ENCODE measurements around the gene APLNR.
A peak's percentile ranks its signal among the peaks of the same experiment; 100 is the strongest.

Gene APLNR

DNA sequence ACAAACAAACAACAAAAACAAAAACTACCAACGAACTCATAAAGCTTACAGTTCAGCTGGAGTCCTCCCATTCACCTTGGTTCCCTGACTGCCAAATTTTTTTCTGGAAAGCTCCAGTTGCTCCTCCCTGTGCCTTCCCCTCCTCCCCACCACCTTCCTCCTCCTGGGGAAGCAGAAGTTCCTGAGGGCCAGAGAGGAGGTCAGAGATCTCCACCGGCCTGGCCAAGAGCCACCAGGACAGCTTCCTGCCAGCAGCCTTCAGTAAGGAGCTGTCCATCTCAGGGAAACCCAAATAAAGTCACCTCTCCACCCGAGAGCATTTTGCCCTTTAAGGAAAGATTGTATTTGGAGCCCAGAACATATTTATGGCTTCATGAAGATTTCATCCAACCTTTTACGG is 20.0 kb downstream of the APLNR start:
- DNase-seq (ENCODE audit: low read depth), result no peak
- no peak overlapping the region for H3K4me3 ChIP-seq (ENCODE audit: low read length)
- no peak for TF ChIP-seq CTCF (conservative IDR thresholded peaks at IDR 0.05; ENCODE audit: low read length)

DNA sequence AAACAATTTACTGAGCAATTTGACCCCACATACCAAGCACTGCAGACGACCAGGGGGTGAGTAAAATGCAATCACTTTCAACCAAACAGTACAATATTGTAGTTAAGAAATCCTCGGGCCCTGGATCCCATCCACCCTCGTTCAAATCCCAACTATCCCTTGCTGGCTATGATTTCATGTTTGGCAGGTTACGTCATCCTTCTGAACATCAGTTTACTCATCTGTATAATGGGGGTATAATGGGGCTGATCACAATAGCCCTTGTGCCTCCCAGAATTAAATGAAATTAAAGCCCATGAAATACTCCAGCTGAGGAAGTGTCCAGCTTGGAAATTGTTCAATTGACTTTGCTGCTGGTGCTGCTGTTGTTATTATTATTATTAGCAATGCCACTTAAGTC is 20.6 kb downstream of the APLNR start:
- no peak overlapping the region for H3K4me3 ChIP-seq (ENCODE audit: low read length)
- no peak for TF ChIP-seq CTCF (conservative IDR thresholded peaks at IDR 0.05; ENCODE audit: low read length)
- DNase-seq (ENCODE audit: low read depth), result no peak

DNA sequence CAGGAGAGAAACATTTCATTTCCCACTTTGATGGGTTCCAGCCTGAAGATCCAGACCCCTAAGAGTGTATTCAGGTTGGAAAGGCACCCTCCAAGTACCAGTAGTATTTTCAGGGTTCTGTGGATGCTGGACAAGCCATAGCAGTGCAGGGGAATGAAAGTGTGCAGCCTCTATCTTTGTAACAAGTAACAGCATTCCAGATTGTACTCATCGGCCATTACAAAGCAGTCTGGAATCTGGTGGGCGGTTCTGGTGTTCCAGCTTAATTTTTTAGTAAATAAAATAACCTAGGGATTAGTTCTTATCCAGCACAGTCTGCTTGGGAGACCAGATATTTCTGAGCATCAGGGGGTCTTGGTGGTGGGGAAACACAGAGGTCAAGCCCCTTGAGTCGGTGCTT is 22.6 kb downstream of the APLNR start:
- TF ChIP-seq CTCF (conservative IDR thresholded peaks at IDR 0.05; ENCODE audit: low read length), result peak; percentile 22
- DNase-seq (ENCODE audit: low read depth), result peak; percentile 80
- H3K4me3 ChIP-seq (ENCODE audit: low read length), result no peak overlapping the region

GRCh38 chr11:57214098-57214417 is 23.0 kb downstream of the APLNR start:
- no peak for TF ChIP-seq CTCF (conservative IDR thresholded peaks at IDR 0.05; ENCODE audit: low read length)
- peak; percentile 20 for DNase-seq (ENCODE audit: low read depth)
- no peak overlapping the region for H3K4me3 ChIP-seq (ENCODE audit: low read length)

DNA sequence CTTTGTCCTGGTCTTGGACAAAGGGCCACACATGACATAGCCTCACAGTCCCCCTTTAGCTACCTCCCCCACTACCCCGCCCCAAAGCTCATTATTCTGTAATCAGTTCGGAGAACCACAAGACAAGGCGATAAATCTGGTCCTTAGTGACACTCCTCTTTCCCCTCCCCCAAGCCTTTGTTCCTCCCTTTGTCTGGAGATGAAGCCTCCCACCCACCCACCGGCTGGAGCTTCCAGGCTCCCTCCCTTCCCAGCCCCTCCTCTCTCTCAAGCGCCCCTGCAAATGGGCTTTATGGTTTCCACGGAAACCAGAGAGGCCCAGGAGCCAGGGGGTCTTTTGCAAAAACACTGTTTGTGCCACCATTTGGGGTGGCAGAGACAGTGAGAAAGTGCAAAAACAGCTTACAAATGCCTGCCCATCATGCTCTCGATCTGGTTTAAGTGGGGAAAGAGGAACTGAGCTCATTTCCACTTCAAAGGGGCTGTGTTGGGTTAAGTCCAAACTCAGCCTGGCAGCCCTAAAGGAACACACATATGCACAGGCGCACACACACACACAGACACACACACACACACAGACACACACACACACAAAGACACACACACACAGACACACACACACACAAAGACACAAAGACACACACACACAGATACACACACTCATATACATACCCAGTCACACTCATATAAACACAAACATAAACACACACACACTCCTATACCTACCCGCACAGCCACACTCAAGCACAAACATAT is 23.5 kb downstream of the APLNR start:
- DNase-seq (ENCODE audit: low read depth), result peak; percentile 46
- no peak overlapping the region for H3K4me3 ChIP-seq (ENCODE audit: low read length)
- no peak for TF ChIP-seq CTCF (conservative IDR thresholded peaks at IDR 0.05; ENCODE audit: low read length)

- no peak for DNase-seq (ENCODE audit: low read depth)
- H3K4me3 ChIP-seq (ENCODE audit: low read length), result no peak overlapping the region
- no peak for TF ChIP-seq CTCF (conservative IDR thresholded peaks at IDR 0.05; ENCODE audit: low read length)
These were observed 26.3 kb downstream of the APLNR start for GRCh38 chr11:57210781-57211180.

DNA sequence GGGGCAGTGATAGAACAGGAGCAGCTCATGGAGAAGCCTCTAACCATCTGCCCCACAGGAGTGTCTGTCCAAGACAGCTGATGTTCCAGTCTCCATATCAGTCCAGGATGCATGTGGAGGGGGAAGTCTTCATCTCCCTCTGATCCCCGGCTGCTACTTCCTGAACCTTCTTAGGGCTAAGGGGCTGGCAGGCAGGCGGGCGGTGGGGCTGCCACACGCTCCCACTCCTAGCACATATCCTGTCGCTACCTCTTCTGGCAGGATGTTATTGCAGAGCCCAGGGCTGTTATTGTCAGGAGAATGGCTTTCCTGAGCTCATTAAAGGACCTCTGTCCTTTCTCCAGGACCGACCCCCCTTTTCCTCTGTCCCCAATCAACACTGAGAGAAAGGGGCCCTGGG is 29.9 kb downstream of the APLNR start:
- no peak for TF ChIP-seq CTCF (conservative IDR thresholded peaks at IDR 0.05; ENCODE audit: low read length)
- DNase-seq (ENCODE audit: low read depth), result no peak
- no peak overlapping the region for H3K4me3 ChIP-seq (ENCODE audit: low read length)

Data from AG10803 (cell line).